NOMO-1 treated with DMSO at 0.1 percent for 48 hours (cell line): ENCODE data around the gene KCNQ5.

Experiments used
- DNase-seq: peaks from one replicate; lab custom pipeline; 2025; ENCODE audit not compliant: unreplicated experiment; lab: John Stamatoyannopoulos, UW

The KCNQ5 gene

DNA sequence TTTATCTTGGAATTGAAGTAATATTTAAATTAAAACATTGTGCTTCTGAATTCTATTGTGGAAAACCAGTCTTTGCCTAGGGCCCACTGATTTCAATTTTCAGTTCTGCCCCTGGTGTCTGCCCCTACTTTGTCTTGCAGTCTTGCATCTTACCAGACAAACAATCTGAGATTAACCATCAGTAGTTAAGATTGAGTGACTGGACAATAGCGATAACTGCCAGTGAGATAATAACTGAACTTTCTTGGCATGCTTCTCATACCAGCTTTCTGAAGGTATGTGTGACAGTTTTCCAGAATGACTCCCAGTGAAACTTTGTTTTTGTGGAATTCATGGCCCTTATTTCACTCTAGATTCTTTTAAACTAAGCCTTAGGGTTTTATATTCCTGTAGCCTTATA lies 53.5 kb downstream of the KCNQ5 start:
- no peak for DNase-seq

DNA sequence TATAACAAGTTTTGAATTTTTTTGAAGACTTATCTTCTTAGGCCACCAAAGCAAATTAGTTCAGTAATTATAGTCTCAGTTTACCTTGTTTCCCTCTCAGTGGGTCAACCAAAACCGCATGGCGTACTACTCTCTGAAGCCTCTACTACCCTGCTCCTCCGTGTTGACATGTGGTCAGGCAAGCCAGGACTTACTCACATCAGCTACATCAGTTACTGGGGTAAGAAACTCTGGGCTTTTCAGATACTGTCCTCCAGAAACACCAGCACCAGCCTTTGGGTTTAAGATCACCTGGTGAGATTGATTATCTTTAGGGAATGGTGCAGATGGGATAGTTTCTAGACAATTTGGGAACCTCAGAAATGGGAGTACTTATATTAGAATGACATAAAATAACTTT lies 55.1 kb downstream of the KCNQ5 start:
- no peak for DNase-seq

DNA sequence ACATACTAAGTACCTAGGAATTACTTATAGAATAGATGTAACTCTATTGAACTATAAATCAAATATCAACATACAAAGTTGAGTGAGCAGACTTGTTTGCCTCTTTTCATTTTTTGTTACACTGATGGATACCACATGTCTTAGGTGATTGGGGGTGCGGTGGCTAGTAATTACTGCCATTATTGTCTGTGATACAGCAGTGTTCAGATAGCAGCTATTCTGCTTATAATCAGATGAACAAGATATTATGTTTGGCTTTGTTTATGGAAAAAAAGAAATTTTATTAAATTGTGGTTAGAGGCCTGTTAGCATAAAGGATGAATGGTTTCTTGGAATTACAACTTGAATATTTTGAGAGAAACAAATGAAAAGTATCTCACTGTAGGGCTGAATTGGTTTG lies 55.9 kb downstream of the KCNQ5 start:
- DNase-seq: no peak

DNA sequence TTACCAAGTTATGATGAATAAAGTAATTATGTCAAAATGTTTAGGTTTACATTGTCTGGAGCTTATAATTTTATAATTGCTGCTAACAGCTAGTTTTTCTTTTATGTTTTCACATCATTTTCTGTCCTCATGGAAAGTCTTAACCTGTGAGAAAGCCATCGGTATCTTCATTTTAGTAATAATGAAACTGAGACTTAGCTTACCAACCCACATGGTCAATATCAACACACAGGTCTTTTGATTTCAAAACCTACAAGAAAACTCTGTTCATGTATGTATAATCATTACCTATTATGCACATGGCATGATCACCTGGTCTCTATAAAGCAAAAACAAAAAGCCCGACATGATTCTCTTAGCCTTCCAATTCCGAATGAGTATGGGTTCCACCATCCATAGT lies 61.9 kb downstream of the KCNQ5 start:
- no peak for DNase-seq

DNA sequence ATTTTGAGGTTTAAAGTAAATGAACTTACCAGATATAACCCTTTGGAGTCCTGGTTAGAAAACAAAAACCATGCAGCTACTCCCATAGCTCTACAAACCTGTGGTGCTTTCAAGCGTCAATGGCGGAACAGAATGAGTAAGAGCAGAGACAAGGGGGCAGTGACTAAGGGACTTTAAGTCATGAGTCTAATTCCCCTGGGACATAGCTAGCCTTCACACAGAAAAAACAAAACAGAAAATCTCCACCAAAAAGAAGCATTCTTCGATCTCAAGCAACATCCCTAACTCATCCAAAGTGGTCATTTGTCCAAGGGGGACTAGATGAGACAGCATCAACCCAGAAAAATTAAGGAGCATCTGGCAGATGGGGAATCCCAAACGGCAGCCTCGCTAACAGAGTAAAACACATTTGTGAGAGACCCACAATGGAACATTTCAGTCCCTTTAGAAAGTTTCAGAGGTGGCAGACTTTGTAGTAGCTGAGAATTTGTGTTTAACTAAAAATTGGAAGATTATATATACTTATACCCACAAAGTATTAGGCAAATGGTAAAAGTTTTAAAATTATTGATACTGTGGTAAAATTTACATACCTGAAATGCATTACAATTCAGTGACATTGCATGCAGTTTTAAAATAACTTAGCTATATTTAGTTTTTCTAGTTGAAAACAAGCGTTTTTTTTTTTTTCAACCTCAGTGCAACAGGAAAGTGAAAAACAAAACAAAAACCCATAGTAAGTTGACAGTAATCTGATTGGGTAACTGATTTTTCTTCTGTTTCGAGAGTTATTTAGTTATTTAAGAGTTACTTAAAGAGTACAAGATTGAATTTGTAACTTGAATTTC lies 67.5 kb downstream of the KCNQ5 start:
- DNase-seq: no peak

DNA sequence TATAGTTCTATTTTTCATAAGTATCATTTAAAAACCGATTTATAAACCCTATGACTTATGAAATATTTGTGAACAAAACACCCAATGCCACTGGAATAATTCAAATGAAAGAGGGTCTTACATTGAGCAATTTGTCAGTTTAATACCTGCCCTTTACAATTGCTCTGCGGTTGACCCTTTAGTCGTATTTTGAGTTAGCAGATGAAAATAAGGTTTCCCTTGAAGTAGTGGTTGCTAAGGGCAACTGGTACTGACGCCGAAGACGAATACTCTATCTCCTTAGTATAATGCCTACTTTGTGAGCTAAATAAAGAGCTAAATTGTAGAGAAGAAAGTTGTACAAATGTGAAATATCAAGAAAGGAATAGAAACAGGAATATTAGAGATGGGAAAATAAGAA lies 69.4 kb downstream of the KCNQ5 start:
- no peak for DNase-seq

DNA sequence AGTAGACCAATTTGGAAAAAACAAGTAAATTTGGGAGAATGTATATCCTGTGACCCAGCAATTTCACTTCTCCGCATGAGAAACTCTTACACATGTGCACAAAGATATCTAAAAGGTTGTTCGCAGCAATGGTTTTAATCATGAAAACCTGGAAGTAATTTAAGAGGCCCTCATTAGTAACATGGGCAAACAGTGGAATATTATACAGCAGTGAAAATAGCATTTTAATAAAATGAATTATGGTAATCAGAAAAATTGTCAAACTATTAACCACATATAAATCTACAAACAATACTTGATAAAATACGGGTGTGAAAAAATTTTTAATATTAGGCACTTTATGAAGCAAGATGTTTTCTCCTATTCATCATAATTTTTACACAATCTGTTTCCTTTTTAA lies 74.2 kb downstream of the KCNQ5 start:
- no peak for DNase-seq

DNA sequence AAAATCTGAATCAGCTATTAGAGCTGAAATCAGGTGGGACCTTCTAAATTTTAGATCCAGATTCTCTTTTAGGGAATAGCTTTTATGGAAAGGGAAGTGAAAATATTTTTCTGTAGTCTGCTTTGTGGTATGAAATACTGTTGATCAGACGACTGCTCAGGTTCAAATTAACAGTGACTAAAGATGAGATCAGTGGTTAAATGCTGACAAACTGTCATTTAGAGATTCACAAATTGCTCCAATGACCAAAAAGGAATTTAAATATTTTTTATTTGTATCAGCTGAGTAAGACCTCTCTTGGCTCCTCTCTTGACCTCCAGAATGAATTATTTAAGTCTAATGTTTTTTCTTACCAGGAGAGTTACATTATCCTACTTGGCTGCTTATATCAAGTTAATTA lies 77.3 kb downstream of the KCNQ5 start:
- DNase-seq: no peak

DNA sequence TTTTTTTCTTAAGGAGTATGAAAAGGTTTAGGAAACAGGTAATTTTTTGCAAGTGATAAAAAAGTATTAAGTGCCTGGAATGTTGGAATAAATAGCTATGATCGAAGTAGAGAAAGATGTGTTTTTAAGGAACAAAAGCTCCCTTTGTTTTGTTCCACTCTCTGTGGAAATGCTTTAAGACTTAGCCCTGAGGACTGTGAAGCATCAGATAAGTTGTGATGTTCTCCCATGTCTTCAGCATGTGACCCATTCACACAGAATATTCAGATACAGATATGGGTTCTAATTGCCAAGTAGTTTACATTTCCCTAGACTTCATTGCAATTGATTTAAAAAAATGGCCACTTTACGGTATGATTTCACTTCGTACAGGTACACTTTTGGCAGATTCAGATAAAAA lies 80.6 kb downstream of the KCNQ5 start:
- DNase-seq: no peak

DNA sequence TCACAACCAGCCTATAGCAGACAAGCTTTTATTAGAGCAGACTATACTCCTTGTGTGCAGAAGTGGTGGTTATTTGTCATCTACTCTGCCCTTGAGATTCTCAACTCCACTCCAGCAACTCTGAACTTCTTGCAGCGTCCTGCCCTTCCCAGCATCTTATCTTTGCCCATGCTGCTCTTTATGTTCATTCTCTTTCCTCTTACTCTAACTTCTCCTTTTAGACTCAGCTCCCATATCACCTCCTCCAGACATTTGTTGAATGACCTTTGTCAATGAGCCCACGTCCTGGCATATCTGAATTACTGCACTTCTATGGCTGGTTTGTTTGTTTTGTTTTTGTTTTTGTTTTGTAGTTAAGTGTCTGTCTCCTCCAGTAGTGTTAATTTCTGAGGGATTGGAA lies 81.2 kb downstream of the KCNQ5 start:
- no peak for DNase-seq

DNA sequence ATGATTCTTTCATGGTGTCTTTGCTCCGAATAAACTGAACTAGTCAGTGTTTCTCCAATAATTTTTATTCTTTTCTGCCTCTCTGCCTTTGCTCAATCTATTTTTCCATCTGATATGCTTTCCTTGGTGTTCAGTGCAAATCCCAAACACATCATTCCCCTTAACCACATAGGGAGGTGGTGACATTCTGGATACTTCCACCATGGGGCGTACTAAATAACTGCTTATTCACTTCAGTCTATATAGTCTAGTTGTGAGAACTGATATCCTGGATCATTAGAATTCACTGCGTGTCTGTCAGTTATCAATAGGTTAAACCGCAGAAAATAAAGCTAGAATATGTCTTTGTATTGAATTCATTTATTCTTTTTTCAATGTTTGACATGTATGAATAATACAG lies 83.1 kb downstream of the KCNQ5 start:
- no peak for DNase-seq

DNA sequence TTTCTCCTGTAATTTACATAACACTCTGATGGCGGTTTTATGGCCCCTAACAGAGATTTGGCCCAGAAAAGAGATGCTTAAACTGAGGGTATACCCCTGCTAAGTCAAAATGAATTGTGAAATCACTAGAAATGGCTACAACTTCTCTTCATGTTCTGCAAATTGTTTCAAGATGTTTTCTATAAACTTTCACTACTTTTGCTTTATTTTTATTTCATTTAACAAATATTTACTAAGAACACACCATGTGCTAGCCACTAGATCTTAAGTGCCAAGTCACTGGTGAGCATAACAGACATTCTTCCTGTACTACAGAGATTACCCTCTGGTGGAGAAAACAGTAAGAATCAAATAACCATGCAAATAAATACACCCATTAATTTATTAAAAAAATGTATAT lies 87.6 kb downstream of the KCNQ5 start:
- no peak for DNase-seq

DNA sequence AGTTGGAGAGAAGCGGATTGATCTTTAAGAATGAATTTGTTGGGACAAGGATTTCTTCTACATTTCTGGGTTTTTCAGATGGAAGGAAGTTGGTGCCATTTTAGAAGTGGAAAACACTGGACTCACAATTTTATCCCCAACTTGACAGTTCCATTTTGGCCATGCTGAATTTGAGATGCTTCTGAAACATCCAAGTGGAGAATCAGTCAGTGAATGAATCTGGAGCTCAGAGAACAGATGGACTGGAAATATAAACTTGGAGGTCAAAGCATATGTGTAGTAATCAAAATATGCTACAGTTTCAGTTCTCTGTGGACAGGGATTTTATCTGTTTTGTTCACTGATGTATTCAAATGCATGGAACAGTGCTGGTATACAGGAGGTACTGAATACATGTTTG lies 89.9 kb downstream of the KCNQ5 start:
- DNase-seq: no peak

DNA sequence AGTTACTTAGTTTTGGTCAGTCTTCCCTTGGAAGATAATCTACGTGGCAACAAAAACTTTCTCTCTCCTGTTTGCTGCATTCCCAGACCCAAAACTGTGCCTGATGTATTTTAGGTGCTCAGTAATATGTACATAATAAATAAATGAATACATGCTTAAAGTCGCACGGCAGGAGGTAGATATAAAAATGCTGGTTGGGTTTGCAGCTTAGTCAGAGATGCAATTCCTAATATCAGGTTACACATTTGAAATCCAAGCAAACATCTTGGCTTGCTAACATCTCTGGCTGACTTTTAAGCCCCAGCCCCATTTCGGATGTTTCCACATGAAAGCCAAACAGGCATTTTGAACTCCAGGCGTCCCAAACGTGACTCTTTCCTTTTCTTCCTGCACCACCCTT lies 91.0 kb downstream of the KCNQ5 start:
- no peak for DNase-seq

DNA sequence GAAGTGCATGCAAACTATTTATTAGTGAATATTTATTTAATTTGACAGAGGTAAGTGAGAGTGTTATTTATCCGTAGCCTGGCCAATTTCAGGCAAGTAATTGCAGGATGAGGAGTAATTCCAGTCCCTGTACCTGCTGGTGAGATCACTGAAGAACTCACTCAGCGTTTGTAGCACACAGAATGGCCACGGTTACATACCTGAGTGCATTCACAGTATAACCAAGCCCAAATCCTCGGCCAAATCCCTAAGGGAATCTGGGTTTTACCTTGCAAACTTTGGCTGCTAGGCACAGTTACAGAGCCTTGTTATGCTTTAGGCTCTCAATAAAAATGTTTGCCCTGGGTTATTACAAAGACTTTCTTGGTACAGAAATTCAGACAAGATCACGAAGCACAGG lies 93.3 kb downstream of the KCNQ5 start:
- no peak for DNase-seq

DNA sequence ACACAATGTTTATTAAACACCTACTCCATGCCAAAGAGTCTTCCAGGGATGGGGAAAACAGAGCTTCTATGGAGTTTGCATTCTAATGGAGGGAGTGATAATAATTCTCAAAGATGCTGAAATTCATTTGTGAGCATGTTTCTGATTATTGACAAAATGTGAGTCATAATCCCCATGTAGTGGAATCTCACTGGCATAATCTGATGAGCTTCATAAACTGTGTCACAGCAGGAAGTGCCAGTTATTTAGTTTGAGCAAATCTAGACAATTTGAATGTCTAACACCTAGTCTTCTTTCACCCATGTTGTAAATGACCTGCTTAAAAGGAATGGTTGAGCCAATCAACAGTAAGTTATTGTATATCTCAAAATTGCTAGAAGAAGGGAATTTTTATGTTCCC lies 95.1 kb downstream of the KCNQ5 start:
- DNase-seq: no peak

DNA sequence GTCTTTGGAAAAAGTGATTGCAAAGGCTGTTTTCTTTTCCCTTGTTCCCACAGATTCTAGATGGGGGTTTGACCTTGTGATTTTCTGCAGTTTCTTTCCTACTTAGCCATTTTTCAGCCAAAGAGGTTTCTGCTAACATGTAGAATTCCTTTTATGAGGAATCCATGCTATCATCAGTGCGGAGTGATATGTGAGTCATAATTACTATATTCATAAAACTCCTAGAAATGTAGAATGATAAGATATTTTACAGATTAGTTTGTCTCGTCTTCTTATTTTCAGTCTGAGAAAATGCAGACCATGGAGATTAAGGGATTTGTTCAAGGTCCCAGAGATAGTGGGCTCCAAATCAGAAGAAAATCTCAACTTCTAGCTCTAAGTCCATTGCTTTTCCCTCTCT lies 98.6 kb downstream of the KCNQ5 start:
- DNase-seq: no peak

DNA sequence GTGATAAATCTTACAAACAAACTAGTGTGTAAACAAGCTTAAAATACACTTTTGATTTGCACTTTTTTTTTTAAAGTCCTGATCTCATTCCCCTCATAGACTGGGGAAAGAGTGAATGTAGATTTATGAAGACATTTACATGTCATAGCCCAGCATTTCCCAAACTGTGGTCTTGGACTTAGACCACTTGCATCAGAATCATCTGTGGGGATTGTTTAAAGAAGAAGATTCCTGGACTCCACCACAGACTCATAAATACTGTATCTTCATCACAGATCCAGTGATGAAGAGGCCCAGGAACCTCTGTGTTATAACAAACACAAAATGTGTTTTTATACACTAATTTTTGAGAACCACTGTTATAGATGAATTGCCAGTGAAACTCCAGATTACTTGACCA lies 99.5 kb downstream of the KCNQ5 start:
- DNase-seq: no peak

DNA sequence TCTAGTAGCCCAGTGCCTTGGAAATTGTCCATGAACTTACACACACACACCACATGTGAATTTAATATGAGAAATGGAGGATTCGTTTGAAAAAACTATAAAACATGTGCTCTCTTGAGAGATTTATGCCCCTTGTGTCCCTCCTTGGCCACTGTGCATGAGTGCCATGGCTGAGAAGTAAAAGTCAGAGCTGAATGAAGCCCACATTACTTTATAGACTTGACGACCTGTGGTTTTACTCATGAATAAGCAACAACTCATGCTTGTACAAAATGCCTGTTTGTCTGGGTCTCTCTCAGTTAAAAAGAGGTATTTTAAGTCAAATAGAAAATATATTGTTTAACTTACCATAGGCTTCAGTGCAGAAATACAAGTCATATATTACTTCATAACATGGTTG lies 102.7 kb downstream of the KCNQ5 start:
- DNase-seq: no peak

DNA sequence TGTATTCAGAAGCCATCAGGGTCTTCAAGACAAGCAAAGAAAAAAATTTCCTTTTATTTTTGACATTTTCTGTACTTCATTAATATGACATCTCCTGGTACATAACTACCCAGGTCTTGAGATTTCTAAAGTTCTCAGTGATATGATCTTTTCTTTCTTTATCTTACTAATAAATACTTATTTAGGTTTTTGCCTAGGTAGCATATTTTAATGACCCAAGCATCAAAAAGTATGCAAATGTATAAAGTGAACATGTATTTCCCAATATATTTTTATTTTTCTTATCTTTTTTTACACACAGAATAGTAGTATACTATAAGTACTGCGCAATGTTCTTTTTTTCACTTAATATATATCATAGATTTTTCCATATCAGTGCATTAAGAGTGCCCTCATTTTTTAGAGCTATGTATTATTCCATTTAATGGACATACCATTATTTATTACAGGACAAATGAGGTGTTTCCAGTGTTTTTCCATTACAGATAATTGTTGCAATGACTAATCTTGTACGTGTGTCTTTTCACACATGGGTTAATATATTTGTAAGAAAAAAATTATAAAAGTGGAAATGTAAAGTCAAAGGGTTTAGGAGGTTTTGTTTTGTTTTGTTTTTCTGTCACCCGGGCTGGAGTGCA lies 107.0 kb downstream of the KCNQ5 start:
- no peak for DNase-seq

DNA sequence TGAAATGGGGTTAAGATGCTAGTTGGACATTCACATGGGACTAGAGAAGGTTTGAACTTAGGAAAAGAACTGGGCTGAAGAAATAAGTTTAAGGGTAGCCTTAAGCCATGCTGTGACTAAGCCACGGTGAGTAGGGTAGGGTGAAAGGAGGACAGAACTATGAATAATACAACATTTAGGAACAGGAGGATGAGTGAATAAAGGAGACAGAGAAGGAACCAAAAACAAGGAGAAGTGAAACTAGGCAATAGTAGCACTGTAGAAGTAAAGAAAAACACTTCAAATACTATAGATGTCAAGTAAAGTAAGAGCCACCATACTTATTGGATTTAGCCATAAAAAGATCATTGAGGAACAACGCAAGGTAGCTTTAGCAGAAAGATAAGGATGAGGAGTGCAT lies 111.2 kb downstream of the KCNQ5 start:
- DNase-seq: peak; percentile 70

DNA sequence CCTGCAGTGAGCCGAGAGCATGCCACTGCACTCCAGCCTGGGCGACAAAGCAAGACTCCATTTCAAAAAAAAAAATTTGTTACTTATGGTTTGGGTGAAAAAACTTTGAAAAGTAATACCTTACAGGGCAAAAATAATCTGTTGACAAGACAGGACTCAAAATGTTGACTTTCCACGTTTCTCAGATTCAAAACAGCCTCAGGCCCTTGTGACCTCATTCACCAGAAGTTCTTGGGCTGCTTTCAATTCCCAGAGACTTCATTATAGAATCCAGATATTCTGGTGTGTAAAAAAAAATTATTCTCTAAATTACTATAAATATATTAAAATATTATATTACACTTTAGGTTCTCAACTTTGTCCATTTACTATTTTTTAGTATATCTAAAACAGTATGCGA lies 116.2 kb downstream of the KCNQ5 start:
- DNase-seq: no peak

DNA sequence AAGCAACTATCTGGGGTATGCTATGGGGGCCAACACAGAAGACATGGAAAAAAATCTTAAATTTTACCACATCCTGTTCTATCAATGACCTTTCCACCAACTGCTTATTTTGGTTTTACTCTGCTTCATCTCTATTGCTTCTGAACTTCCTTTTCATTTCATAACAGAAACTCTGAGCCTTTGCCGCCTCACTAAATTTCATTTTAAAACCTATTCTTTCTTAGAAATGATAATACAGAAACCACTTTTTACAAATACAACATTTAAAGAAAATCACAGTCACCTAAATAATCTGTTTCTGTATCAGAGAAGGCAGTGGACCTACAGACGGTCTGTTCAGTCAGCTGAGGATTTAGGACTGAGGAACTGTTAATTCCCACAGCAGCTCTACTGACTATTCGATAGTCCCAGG lies 117.5 kb downstream of the KCNQ5 start:
- peak; percentile 49 for DNase-seq
